Measurements from ENCODE around the gene CAMSAP3. TPM values are rescaled to one million over a fixed set of nuclear protein-coding genes. Genes with fewer than 3 reads are reported as not detected.
A peak's percentile ranks its signal among the peaks of the same experiment; 100 is the strongest.

CAMSAP3 gene
- total RNA-seq, 1 experiment from 2014 or later = 28.4 TPM

- no peak overlapping the region for H3K27ac ChIP-seq (ENCODE audit: insufficient read length, low read depth, low read length)
- H3K56ac ChIP-seq (ENCODE audit: insufficient read length, low read depth, low read length) = no peak overlapping the region
- H3K79me2 ChIP-seq (ENCODE audit: insufficient read depth, low read length) = no peaks in the 10 kb centered on the region
- no peak overlapping the region for H2AFZ ChIP-seq (ENCODE audit: low read length)
- H3K79me1 ChIP-seq (ENCODE audit: insufficient read depth, low read depth, low read length, poor library complexity, severe bottlenecking) = no peaks in the 10 kb centered on the region
- no peak overlapping the region for H2BK20ac ChIP-seq (ENCODE audit: low read depth, low read length, poor library complexity, severe bottlenecking)
- Mint-ChIP-seq H3K36me3 (ENCODE audit: insufficient read depth in 1 of 3, low read depth in 3 of 3) (peaks cover 9 to 26% (median 17%) of the 10 kb centered on the region in 3 experiments), H3K27ac (0 out of 7 replicates have a peak overlapping the region, but pooled peaks of 1 of the 3 experiments have one; percentile 48), H3K27me3 (ENCODE audit: low read depth) (peaks cover 3% of the 10 kb centered on the region), H3K4me3 (no peak overlapping the region; a peak in 1 of 5 replicates), H3K9me3 (no peaks in the 10 kb centered on the region; a peak in 1 of 5 replicates), H3K4me1 (peaks cover 0 to 11% of the 10 kb centered on the region in 2 experiments; a peak in 2 of 4 replicates)
- TF ChIP-seq CTCF (conservative IDR thresholded peaks at IDR 0.05) = peak; percentile 61
- H3K23ac ChIP-seq (ENCODE audit: insufficient read length, low read depth, low read length) = no peak overlapping the region
- H2AK5ac ChIP-seq (ENCODE audit: insufficient read length, low read length) = no peak overlapping the region
- H3K4me2 ChIP-seq (ENCODE audit: insufficient read depth, insufficient read length, low read length) = no peak overlapping the region
- H2BK15ac ChIP-seq (ENCODE audit: low read depth, low read length) = no peak overlapping the region
- no peak overlapping the region for H2BK120ac ChIP-seq (ENCODE audit: low read depth, low read length, poor library complexity, severe bottlenecking)
- H3K4me1 ChIP-seq (ENCODE audit: insufficient read depth, low read length) = no peaks in the 10 kb centered on the region
- no CpG with 5 or more reads among the region's 43 CpGs for WGBS (ENCODE audit: extremely low coverage, insufficient read length, low lambda C conversion rate)
- no peaks in the 10 kb centered on the region; the same call in 1 of the 2 replicates for H3K27me3 ChIP-seq (ENCODE audit: insufficient read depth, low read length)
- H3K9me3 ChIP-seq (ENCODE audit: control insufficient read depth, low read depth, low read length) = no peaks in the 10 kb centered on the region
- H4K5ac ChIP-seq (ENCODE audit: insufficient read length, low read depth, low read length) = no peak overlapping the region
- H2BK12ac ChIP-seq (ENCODE audit: insufficient read length, low read depth, low read length) = no peak overlapping the region
- H3K14ac ChIP-seq (ENCODE audit: insufficient read depth, low read length) = no peak overlapping the region
- H3K23me2 ChIP-seq (ENCODE audit: insufficient read length, low read depth, low read length, poor library complexity, severe bottlenecking) = no peaks in the 10 kb centered on the region
- H2BK5ac ChIP-seq (ENCODE audit: insufficient read length, low read length) = no peak overlapping the region
- H4K8ac ChIP-seq (replicated peaks; ENCODE audit: insufficient read length, low read depth, low read length) = no peak overlapping the region
- no peak overlapping the region for H3K4ac ChIP-seq (ENCODE audit: low read depth, low read length)
- no peak overlapping the region for H3T11ph ChIP-seq (ENCODE audit: low read length)
- no peak overlapping the region for H4K91ac ChIP-seq (ENCODE audit: insufficient read length, low read depth, low read length)
- H3K9ac ChIP-seq (ENCODE audit: extremely low read depth, insufficient read length, low read length) = no peak overlapping the region
- H4K20me1 ChIP-seq (ENCODE audit: control insufficient read depth, insufficient read depth, insufficient read length) = no peaks in the 10 kb centered on the region
- DNase-seq = peak; percentile 51
- H3K18ac ChIP-seq (ENCODE audit: insufficient read length, low read depth, low read length) = no peak overlapping the region
Observed at GRCh38 chr19:7641290-7642276, 45.9 kb downstream of the CAMSAP3 start.

All from H9 (cell line).